ENCODE data around the gene CMTM2. TPM values are rescaled to one million over a fixed set of nuclear protein-coding genes. Genes with fewer than 3 reads are reported as not detected.

CMTM2 gene
- total and polyA plus RNA-seq, 9 of the 15 experiments (the other 6 are each of a cell fraction or from before 2014, with no cell fraction given): not detected

- no peak for TF ChIP-seq ZNF311 (CRISPR knock-in tag; IDR thresholded peaks at IDR 0.05)
- TF ChIP-seq E2F3 (CRISPR knock-in tag; IDR thresholded peaks at IDR 0.05): no peak
- TF ChIP-seq, protein P1, sequence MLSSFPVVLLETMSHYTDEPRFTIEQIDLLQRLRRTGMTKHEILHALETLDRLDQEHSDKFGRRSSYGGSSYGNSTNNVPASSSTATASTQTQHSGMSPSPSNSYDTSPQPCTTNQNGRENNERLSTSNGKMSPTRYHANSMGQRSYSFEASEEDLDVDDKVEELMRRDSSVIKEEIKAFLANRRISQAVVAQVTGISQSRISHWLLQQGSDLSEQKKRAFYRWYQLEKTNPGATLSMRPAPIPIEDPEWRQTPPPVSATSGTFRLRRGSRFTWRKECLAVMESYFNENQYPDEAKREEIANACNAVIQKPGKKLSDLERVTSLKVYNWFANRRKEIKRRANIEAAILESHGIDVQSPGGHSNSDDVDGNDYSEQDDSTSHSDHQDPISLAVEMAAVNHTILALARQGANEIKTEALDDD (IDR thresholded peaks at IDR 0.05): no peak; the same call in 1 of the 2 replicates
- TF ChIP-seq SIN3B (IDR thresholded peaks at IDR 0.05; ENCODE audit: low read depth): no peak
- TF ChIP-seq, protein P2, sequence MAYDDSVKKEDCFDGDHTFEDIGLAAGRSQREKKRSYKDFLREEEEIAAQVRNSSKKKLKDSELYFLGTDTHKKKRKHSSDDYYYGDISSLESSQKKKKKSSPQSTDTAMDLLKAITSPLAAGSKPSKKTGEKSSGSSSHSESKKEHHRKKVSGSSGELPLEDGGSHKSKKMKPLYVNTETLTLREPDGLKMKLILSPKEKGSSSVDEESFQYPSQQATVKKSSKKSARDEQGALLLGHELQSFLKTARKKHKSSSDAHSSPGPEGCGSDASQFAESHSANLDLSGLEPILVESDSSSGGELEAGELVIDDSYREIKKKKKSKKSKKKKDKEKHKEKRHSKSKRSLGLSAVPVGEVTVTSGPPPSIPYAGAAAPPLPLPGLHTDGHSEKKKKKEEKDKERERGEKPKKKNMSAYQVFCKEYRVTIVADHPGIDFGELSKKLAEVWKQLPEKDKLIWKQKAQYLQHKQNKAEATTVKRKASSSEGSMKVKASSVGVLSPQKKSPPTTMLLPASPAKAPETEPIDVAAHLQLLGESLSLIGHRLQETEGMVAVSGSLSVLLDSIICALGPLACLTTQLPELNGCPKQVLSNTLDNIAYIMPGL (CRISPR knock-in tag; IDR thresholded peaks at IDR 0.05): no peak
- TF ChIP-seq ZNF592 (IDR thresholded peaks at IDR 0.05): peak; percentile 92
- TF ChIP-seq CXXC5 (CRISPR knock-in tag; IDR thresholded peaks at IDR 0.05): peak; percentile 42
- 0 out of 2 replicates have a peak, but pooled peaks have one; percentile 20 for TF ChIP-seq DPF2 (IDR thresholded peaks at IDR 0.05)
- no peak for TF ChIP-seq ZNF780A (CRISPR knock-in tag; IDR thresholded peaks at IDR 0.05)
- TF ChIP-seq L3MBTL2 (IDR thresholded peaks at IDR 0.05): peak; percentile 90
- TF ChIP-seq ZNF583 (CRISPR knock-in tag; IDR thresholded peaks at IDR 0.05): peak; percentile 68; the same call in 1 of the 2 replicates
- TF ChIP-seq, protein P3, sequence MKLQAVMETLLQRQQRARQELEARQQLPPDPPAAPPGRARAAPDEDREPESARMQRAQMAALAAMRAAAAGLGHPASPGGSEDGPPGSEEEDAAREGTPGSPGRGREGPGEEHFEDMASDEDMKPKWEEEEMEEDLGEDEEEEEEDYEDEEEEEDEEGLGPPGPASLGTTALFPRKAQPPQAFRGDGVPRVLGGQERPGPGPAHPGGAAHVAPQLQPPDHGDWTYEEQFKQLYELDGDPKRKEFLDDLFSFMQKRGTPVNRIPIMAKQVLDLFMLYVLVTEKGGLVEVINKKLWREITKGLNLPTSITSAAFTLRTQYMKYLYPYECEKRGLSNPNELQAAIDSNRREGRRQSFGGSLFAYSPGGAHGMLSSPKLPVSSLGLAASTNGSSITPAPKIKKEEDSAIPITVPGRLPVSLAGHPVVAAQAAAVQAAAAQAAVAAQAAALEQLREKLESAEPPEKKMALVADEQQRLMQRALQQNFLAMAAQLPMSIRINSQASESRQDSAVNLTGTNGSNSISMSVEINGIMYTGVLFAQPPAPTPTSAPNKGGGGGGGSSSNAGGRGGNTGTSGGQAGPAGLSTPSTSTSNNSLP (IDR thresholded peaks at IDR 0.05; ENCODE audit: borderline replicate concordance, low read depth, low read length): no peak
- peak; percentile 35; the same call in 1 of the 2 replicates for TF ChIP-seq ARID2 (IDR thresholded peaks at IDR 0.05)
- TF ChIP-seq SIN3A (IDR thresholded peaks at IDR 0.05; ENCODE audit: borderline replicate concordance in 2 of 2, control insufficient read depth in 1 of 2, low read depth in 2 of 2, low read length in 2 of 2): no peak
These were observed 29.2 kb downstream of the CMTM2 start (continued) for GRCh38 chr16:66608241-66609138.

Data from K562 (cell line).